Measurements from ENCODE around the gene SSR2. TPM values are rescaled to one million over a fixed set of nuclear protein-coding genes. Genes with fewer than 3 reads are reported as not detected.
A peak's percentile ranks its signal among the peaks of the same experiment; 100 is the strongest.

The SSR2 gene
- total RNA-seq, 6 experiments from 2014 or later: 59.5 to 227 (median 103) TPM

GRCh38 chr1:156006666-156007376 is 13.9 kb downstream of the SSR2 start:
- TF ChIP-seq, protein P1, sequence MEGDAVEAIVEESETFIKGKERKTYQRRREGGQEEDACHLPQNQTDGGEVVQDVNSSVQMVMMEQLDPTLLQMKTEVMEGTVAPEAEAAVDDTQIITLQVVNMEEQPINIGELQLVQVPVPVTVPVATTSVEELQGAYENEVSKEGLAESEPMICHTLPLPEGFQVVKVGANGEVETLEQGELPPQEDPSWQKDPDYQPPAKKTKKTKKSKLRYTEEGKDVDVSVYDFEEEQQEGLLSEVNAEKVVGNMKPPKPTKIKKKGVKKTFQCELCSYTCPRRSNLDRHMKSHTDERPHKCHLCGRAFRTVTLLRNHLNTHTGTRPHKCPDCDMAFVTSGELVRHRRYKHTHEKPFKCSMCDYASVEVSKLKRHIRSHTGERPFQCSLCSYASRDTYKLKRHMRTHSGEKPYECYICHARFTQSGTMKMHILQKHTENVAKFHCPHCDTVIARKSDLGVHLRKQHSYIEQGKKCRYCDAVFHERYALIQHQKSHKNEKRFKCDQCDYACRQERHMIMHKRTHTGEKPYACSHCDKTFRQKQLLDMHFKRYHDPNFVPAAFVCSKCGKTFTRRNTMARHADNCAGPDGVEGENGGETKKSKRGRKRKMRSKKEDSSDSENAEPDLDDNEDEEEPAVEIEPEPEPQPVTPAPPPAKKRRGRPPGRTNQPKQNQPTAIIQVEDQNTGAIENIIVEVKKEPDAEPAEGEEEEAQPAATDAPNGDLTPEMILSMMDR (IDR thresholded peaks at IDR 0.05): no peak
- no peak for TF ChIP-seq POLR2A (IDR thresholded peaks at IDR 0.05)
- H3K4me3 ChIP-seq: no peak overlapping the region
- ATAC-seq (no peak), DNase-seq (no peak)
- H3K36me3 ChIP-seq: peaks cover 7 to 29% (median 19%) of the 10 kb centered on the region in 4 donors
- peaks cover 0 to 3% (median under 1%) of the 10 kb centered on the region in 4 donors for H3K4me1 ChIP-seq
- intact Hi-C loops (cut with DNase I): loop anchor here (10.0 kb wide), 2 partner anchors 48 to 58 kb away; partner anchors contain the start of genes LAMTOR2 (in 1 of the 2), RAB25 (in 1 of the 2) and UBQLN4 (in 1 of the 2)
- H3K27me3 ChIP-seq: no peaks in the 10 kb centered on the region
- H3K9me3 ChIP-seq: no peaks in the 10 kb centered on the region
- H3K27ac ChIP-seq: no peak overlapping the region
- 100% methylated on average over 1 of the region's 7 CpGs for WGBS (ENCODE audit: insufficient coverage, low coverage, low lambda C conversion rate, missing lambda C conversion rate)

- ATAC-seq: peak in 1 of 4 donors; percentile 28
- Histone ChIP-seq H3K4me3 (no peak overlapping the region), H3K4me1 (peaks cover 0 to 16% (median 7%) of the 10 kb centered on the region in 4 donors), H3K27ac (no peak overlapping the region), H3K9me3 (no peaks in the 10 kb centered on the region), H3K36me3 (peaks cover 0 to 14% (median 8%) of the 10 kb centered on the region in 4 donors), H3K27me3 (no peaks in the 10 kb centered on the region)
- TF ChIP-seq, protein P1 (IDR thresholded peaks at IDR 0.05): no peak
- TF ChIP-seq POLR2A (IDR thresholded peaks at IDR 0.05): no peak
- intact Hi-C loops (cut with DNase I): loop anchor here (10.0 kb wide), 2 partner anchors 50 to 60 kb away; partner anchors contain the start of genes LAMTOR2 (in 1 of the 2), RAB25 (in 1 of the 2) and UBQLN4 (in 1 of the 2)
- 80% methylated on average over 4 of the region's 4 CpGs for WGBS (ENCODE audit: insufficient coverage, low coverage, low lambda C conversion rate, missing lambda C conversion rate)
- DNase-seq: no peak
These were observed 15.7 kb downstream of the SSR2 start for GRCh38 chr1:156004843-156005584.

DNA sequence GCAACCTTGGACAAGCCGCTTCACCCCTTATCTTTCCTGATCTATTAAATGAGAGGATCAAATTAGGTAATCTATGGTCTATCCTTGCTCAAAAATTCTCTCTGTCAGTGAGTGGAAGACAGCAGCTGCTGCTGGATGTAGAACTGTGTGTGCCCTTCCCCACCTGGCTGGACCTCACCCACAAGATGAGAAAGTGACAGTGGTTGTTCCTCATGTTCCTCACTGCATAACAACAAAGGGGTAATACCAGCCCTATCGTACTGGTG is 16.9 kb downstream of the SSR2 start:
- H3K36me3 ChIP-seq: peaks cover 0 to 7% (median 2%) of the 10 kb centered on the region in 4 donors
- H3K4me1 ChIP-seq: peaks cover 0 to 16% (median 7%) of the 10 kb centered on the region in 4 donors
- no peak overlapping the region for H3K4me3 ChIP-seq
- ATAC-seq: no peak
- intact Hi-C loops (cut with DNase I): loop anchor here (10.0 kb wide), 2 partner anchors 51 to 61 kb away; partner anchors contain the start of genes LAMTOR2 (in 1 of the 2), RAB25 (in 1 of the 2) and UBQLN4 (in 1 of the 2)
- no peak overlapping the region for H3K27ac ChIP-seq
- no peak for TF ChIP-seq POLR2A (IDR thresholded peaks at IDR 0.05)
- TF ChIP-seq, protein P1 (IDR thresholded peaks at IDR 0.05): no peak
- no peaks in the 10 kb centered on the region for H3K9me3 ChIP-seq
- no peaks in the 10 kb centered on the region for H3K27me3 ChIP-seq
- no peak for DNase-seq
- 44% methylated on average over 2 of the region's 2 CpGs for WGBS (ENCODE audit: insufficient coverage, low coverage, low lambda C conversion rate, missing lambda C conversion rate)

DNA sequence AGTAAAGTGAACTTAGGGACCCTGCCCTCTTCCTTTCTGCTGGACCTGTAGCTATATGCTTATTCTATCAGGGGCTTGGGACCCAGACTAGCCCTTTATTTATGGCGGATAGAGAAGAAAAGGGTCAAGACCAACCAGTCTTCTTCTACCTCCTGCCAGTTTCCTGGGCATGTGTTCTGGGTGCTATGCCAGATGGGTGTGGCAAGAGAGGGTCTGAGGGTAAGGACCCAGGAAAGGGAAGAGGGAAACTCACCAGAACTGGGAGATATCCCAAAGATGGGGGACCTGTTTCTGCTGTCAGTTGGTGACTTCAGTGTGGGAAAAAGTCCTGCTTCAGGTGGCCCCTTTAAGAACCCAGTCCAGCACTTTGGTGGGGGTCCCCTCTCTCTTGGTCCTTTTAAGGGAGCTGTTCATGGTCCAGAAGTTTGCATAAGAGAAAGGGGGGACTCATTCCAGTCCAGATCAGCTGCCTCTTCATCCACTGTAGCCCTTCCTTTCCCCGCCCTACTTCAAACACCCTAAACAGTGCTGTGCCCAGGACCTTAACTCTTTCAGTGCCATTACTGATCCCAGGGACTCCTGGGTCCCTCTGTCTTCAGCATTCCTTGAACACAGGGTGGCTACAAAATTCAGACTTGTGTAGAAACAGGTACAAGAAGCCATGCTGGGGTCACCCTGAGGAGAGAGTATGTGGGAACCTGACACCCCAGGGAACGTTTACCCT is 18.4 kb downstream of the SSR2 start:
- H3K9me3 ChIP-seq: no peaks in the 10 kb centered on the region
- ATAC-seq (no peak), DNase-seq (no peak)
- H3K27me3 ChIP-seq: no peaks in the 10 kb centered on the region
- TF ChIP-seq, protein P1 (IDR thresholded peaks at IDR 0.05): no peak
- no peak for TF ChIP-seq POLR2A (IDR thresholded peaks at IDR 0.05)
- no peaks in the 10 kb centered on the region for H3K36me3 ChIP-seq
- no peak overlapping the region for H3K4me3 ChIP-seq
- H3K4me1 ChIP-seq: peaks cover 0 to 16% (median 7%) of the 10 kb centered on the region in 4 donors
- H3K27ac ChIP-seq: no peak overlapping the region
- intact Hi-C loops (cut with DNase I): loop anchor here (10.0 kb wide), 2 partner anchors 52 to 62 kb away; partner anchors contain the start of genes LAMTOR2 (in 1 of the 2), RAB25 (in 1 of the 2) and UBQLN4 (in 1 of the 2)
- WGBS (ENCODE audit: insufficient coverage, low coverage, low lambda C conversion rate, missing lambda C conversion rate): 67% methylated on average over 1 of the region's 3 CpGs
